IPS-11a (cell line): ENCODE results near the gene KRT83.

Source experiments
- H3K4me3 ChIP-seq: one replicate; pipeline ENCODE4 v1.5.1; 2013; ENCODE audit warnings: low read depth, low read length, control low read depth

Gene KRT83

DNA sequence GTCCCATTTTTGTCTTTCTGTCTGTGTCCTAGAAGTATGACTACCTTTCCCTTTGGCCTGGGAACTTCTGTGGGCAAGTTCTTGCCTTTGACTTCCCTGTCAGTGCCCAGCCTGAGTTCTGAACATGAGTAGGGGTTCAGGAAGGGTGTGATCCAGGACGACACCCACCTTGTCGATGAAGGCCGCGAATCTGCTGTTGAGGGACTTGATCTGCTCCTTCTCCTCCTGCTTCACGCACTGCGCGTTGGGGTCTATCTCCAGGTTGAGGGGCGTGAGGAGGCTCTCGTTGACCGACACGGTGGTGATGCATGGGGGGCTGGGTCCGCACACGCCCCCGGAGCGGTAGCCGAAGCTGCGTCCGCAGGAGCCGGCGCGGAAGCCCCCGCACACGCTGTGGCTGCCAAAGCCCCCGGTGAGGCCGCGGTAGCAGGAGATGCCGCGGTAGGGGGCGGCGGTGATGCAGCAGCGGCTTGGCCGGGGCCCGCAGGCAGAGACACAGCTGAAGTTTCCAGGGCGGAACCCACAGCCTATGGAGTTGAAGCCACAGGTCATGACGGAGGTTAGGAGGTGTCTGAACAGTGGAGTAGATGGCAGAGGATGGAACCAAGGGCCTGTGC, at the start of gene KRT83:
Gene KRT83, minus strand, starts transcription at position 615 of the 617 bp plus-strand sequence. Its CDS starts 63 bp downstream, at position 552.
- H3K4me3 ChIP-seq, result no peak within 1 kb of the TSS

DNA sequence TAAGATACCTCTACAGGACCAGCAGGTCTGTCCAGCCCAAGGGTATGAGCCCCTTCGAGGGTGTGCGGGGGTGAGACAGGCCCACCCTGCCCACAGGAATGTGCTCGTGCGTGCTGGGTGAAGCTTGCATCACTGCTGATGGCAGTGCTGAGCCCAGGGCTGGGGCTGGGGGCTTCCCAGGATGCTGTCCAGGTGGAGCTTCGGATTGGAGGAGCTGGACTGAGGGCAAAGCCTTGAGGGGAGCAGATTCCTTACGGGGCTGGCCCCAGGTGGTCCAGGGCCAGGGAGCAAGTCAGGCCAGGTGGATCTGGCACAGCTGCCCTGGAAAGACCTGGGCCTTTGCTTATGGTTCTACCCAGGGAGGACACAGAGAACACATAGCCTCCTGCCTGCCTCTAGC, 48.6 kb upstream of the KRT83 start:
- H3K4me3 ChIP-seq, result no peak overlapping the region

DNA sequence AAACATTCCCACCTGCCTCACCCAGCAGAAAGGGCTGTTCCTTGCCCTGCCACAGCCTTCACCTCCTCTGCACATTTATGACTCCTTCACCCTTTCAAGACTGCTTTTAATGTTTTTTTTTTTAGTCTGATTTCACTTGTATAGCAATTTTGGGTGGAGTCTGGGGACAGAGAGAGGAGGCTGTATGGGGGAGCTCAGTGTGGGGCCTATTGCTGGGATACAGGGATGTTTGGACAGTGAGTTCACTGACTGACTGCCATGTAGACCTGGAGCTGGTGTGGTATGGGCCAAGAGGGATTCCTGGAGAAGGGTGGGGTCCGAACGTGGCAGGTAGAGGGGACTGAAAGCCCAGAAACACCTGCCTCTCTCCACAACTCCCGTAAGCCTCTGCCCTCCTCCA, 48.0 kb upstream of the KRT83 start:
- no peak overlapping the region for H3K4me3 ChIP-seq

DNA sequence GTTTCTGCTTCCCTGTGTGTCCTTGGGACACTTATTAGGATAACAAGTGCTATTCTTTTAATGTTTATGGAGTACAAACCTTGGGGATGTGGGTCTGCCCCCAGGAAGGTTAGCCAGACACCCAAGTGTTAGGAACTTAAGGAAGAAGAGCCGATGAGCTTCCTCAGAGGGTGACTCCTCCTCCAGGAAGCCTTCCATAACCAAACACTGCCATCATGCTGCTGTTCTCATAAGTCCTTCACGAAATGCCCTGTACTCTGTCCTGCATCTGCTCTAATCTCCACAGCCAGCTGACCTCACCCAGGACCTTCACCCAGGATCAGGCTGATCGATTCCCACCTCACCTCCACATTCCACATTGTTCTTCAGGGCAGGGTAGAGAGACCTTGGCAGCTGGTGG, 47.3 kb upstream of the KRT83 start:
- H3K4me3 ChIP-seq, result no peak overlapping the region

DNA sequence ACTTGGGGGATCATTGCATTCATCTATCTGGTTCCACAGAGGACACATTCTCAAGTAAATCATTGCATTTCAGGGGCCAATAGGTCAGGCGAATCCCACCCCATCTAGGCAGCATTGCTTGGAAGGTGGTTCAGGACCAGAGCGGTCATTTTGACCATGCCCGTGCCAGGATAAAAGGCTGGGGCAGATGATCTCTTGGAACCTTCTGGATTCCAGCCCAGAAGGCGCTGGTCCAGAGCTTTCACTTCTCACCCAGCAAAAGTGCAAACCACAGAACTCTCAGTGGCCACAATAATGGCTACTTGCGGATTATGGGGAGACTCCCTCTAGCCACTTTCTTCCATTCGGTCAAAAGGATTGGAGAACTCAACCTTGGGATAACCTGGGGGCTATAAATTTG, 46.7 kb upstream of the KRT83 start:
- H3K4me3 ChIP-seq, result no peak overlapping the region

GRCh38 chr12:52366738-52367485, 45.7 kb upstream of the KRT83 start, which contains the start of gene KRT85:
KRT85 (minus strand) TSS chr12:52367481; CDS start chr12:52367405, 76 bp downstream.
- no peak within 1 kb of the TSS for H3K4me3 ChIP-seq

GRCh38 chr12:52364901-52365489, 43.8 kb upstream of the KRT83 start:
- no peak overlapping the region for H3K4me3 ChIP-seq

DNA sequence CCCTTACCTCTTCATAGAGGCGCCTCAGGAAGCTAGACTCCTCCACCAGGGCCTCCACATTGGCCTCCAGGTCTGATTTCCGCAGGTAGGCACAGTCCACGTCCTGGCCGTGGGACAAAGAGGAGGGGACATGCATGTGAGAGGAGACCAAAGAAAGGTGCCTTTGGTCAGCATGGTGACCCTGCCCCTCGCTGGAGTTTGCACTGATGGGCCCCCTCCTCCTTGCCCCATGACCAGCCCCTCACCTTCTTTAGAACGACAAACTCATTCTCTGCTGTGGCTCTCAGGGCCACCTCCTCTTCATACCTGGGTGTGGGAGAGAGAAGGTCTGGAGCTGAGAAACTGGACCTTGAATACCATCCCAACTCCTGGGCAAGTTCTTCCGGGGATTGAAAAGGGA, 42.9 kb upstream of the KRT83 start:
- no peak overlapping the region for H3K4me3 ChIP-seq

DNA sequence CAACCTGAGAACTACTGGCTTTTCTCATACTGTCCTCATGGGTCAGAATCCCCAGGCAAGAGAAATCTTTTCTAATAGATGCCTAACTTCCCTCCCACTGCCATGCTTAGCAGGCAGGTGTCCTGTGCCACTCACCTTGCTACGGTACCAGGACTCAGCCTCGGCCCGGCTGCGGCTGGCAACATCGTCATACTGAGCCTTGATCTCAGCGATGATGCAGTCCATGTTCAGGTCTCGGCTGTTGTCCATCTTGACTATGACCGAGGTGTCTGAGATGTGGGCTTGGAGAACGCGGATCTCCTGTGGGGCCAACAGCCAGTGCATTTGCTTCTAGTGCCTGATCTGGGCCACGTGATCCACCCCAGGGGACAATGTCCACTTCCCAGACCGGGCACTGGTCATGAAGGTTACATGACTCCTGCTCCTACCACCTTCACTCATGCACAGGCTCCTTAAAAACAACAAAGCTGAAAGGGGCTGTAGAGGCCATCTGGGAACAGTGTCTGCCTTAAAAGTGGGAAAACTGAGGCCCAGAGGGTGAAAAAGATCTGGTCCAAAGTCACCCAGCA, 42.0 kb upstream of the KRT83 start:
- no peak overlapping the region for H3K4me3 ChIP-seq

DNA sequence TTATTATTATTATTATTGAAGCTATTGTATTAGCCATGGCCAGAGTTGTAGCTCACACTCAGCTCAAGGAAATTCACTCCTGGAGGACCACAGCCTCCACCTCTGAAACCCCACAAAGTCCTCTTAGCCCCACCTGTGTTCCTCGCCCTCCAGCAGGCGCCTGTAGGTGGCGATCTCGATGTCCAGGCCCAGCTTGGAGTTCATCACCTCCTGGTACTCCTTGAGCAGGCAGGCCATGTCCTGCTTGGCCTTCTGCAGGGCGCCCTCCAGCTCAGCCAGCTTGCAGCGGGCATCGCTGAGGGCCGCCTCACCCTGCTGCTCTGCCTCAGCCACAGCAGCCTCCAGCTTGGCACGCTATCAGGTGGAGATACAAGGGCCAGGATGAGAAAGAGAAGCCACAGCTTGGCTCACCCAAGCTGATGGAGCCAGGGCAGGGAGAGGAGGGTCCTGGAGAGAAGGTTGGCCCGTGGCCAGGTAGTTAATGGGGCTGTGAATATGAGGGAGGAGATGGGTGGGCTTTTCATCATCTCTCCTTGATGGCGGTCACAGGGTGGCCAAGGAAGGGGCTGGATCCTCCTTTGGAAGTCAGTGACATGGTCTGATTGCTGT, 41.0 kb upstream of the KRT83 start:
- no peak overlapping the region for H3K4me3 ChIP-seq

GRCh38 chr12:52361553-52361952, 40.4 kb upstream of the KRT83 start:
- no peak overlapping the region for H3K4me3 ChIP-seq

DNA sequence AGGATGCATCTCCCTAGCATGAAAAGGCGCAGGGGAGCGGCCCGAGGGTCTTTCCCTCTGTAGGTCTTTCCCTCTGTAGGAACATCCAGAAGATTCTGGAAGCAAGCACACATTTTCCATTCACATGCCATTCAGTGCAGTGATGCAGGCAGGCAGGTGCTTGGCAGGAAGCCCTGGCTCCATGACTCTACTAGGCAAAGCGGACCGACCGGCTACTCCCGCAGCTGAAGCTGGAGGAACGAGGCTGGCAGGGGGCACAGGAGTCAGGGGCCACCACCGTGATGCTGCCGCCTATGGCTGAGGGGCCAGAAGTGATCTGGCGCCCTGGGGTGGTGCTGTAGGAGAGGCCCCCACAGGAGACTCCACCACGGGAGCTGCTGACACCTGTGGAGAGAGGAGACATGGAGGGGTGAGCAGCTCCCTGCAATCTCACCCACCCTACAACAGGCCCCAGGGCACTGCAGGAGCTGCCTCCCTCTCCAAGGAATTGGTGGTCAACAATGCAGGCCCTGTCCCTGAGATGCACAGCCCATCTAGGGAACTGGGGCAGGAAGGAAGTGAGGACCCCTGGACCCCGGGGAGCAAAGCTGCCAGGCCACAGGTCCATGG, 39.6 kb upstream of the KRT83 start:
- no peak overlapping the region for H3K4me3 ChIP-seq

DNA sequence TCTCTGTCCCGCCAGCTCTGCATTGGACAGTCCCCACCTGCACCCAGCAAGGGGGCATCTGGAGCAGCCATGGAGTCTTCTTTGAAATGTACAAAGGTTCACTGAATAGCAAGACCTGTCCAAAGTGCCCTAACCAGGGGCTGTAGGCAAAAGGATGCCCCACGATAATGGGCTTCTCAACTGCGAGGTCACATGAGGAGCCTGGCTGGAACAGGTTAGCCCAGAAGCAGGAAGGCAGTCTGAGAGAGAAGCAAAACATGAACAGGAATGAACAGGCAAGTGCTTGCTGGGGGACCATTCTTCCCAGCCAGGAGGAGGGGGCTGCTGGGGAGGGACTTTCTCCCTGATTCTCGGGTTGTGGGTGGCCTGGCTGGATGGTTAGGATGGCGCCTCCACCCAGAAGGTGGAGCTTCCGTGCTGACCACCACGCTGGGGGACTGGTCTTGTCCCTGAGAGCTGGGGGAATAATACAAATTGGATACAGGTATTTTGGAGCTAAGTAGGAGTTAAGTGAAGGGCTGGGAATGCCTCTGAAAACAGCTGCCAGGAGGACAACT, 39.0 kb upstream of the KRT83 start:
- H3K4me3 ChIP-seq, result no peak overlapping the region

GRCh38 chr12:52359621-52360061, 38.4 kb upstream of the KRT83 start:
- no peak overlapping the region for H3K4me3 ChIP-seq

- no peak overlapping the region for H3K4me3 ChIP-seq
Observed at GRCh38 chr12:52358575-52359350, 37.6 kb upstream of the KRT83 start.

- H3K4me3 ChIP-seq, result no peak overlapping the region
Observed at GRCh38 chr12:52356762-52357580, 35.8 kb upstream of the KRT83 start.

- no peak overlapping the region for H3K4me3 ChIP-seq
Observed at GRCh38 chr12:52356031-52356761, 35.0 kb upstream of the KRT83 start.

- H3K4me3 ChIP-seq, result no peak overlapping the region
Observed at GRCh38 chr12:52355176-52355575, 34.0 kb upstream of the KRT83 start.
